ENCODE data around the gene RIMKLA. TPM values are rescaled to one million over a fixed set of nuclear protein-coding genes. Genes with fewer than 3 reads are reported as not detected.
A peak's percentile ranks its signal among the peaks of the same experiment; 100 is the strongest.

The RIMKLA gene
- total and polyA plus RNA-seq, 2 experiments from 2014 or later = 4.1 to 6.6 TPM

GRCh38 chr1:42418516-42418915 is 37.9 kb downstream of the RIMKLA start:
- 0 out of 3 replicates have a peak overlapping the region, but pooled peaks have one; percentile 8 for H3K4me3 Mint-ChIP-seq
- Histone ChIP-seq H3K79me2 (replicated peaks; ENCODE audit: insufficient read depth) (no peaks in the 10 kb centered on the region), H4K20me1 (replicated peaks; ENCODE audit: insufficient read depth) (no peaks in the 10 kb centered on the region), H3K27me3 (ENCODE audit: insufficient read depth) (no peaks in the 10 kb centered on the region), H2AFZ (no peak overlapping the region), H3K4me1 (ENCODE audit: insufficient read depth) (peaks cover 27% of the 10 kb centered on the region), H3K4me3 (no peak overlapping the region), H3K27ac (ENCODE audit: low read depth) (peak overlapping the region; percentile 84), H3K9me2 (ENCODE audit: insufficient read depth) (no peaks in the 10 kb centered on the region), H3K4me2 (peak overlapping the region; percentile 71), H3F3A (replicated peaks; ENCODE audit: low read depth) (no peaks in the 10 kb centered on the region), H3K36me3 (ENCODE audit: insufficient read depth) (no peaks in the 10 kb centered on the region)
- DNase-seq (ENCODE audit: low spot score) (peak; percentile 61), ATAC-seq (peak; percentile 57)
- peaks cover 11% of the 10 kb centered on the region for H3K27me3 Mint-ChIP-seq (ENCODE audit: insufficient read depth, low read depth, poor library complexity)
- H3K4me1 Mint-ChIP-seq = peaks cover 42% of the 10 kb centered on the region
- H3K27ac Mint-ChIP-seq = peak overlapping the region; percentile 80; the same call in 1 of the 2 replicates
- H3K9me3 Mint-ChIP-seq = no peaks in the 10 kb centered on the region
- H3K36me3 Mint-ChIP-seq (ENCODE audit: low read depth) = no peaks in the 10 kb centered on the region
- no peak for TF ChIP-seq STAT1 (IDR thresholded peaks at IDR 0.05; ENCODE audit: unreplicated experiment)
- no peak for TF ChIP-seq ETS1 (IDR thresholded peaks at IDR 0.05)
- no peak for TF ChIP-seq POLR2AphosphoS5 (IDR thresholded peaks at IDR 0.05; ENCODE audit: low read depth)
- TF ChIP-seq CREB1 (CRISPR knock-in tag; IDR thresholded peaks at IDR 0.05; ENCODE audit: low read depth) = no peak
- TF ChIP-seq CTCF (conservative IDR thresholded peaks at IDR 0.05; ENCODE audit: low read depth in 2 of 2) = no peak
- no peak for TF ChIP-seq NANOG (IDR thresholded peaks at IDR 0.05; ENCODE audit: borderline replicate concordance)
- TF ChIP-seq JUNB (IDR thresholded peaks at IDR 0.05; ENCODE audit: unreplicated experiment) = no peak
- no peak for TF ChIP-seq ZNF114 (CRISPR knock-in tag; IDR thresholded peaks at IDR 0.05)
- TF ChIP-seq ZNF331 (CRISPR knock-in tag; IDR thresholded peaks at IDR 0.05; ENCODE audit: low read depth) = no peak

- DNase-seq (ENCODE audit: low spot score) = no peak
- H3K9me3 Mint-ChIP-seq = no peaks in the 10 kb centered on the region
- Histone ChIP-seq H2AFZ (no peak overlapping the region), H3K4me1 (ENCODE audit: insufficient read depth) (peaks cover 27% of the 10 kb centered on the region), H3K4me2 (peak overlapping the region; percentile 24; the same call in 1 of the 2 replicates), H3K9me2 (ENCODE audit: insufficient read depth) (no peaks in the 10 kb centered on the region), H3K27ac (ENCODE audit: low read depth) (peak overlapping the region; percentile 63), H3K36me3 (ENCODE audit: insufficient read depth) (no peaks in the 10 kb centered on the region), H3K79me2 (replicated peaks; ENCODE audit: insufficient read depth) (no peaks in the 10 kb centered on the region), H4K20me1 (replicated peaks; ENCODE audit: insufficient read depth) (no peaks in the 10 kb centered on the region), H3K4me3 (no peak overlapping the region), H3K27me3 (ENCODE audit: insufficient read depth) (no peaks in the 10 kb centered on the region), H3F3A (replicated peaks; ENCODE audit: low read depth) (no peaks in the 10 kb centered on the region)
- TF ChIP-seq STAT1 (IDR thresholded peaks at IDR 0.05; ENCODE audit: unreplicated experiment) = no peak
- no peak for TF ChIP-seq NANOG (IDR thresholded peaks at IDR 0.05; ENCODE audit: borderline replicate concordance)
- no peaks in the 10 kb centered on the region for H3K36me3 Mint-ChIP-seq (ENCODE audit: low read depth)
- H3K27ac Mint-ChIP-seq = no peak overlapping the region; the same call in 1 of the 2 replicates
- peaks cover 11% of the 10 kb centered on the region for H3K27me3 Mint-ChIP-seq (ENCODE audit: insufficient read depth, low read depth, poor library complexity)
- peaks cover 40% of the 10 kb centered on the region for H3K4me1 Mint-ChIP-seq
- H3K4me3 Mint-ChIP-seq = no peak overlapping the region
- ATAC-seq = no peak
Measured at GRCh38 chr1:42419126-42419821, 38.7 kb downstream of the RIMKLA start.

Measured in GM23338 (cell line).